Fibroblast of peridontal ligament (primary cell): ENCODE measurements around the gene MTHFS.
"Not testable (repeated sequence)": the region's sequence is repeated elsewhere in the genome, so short reads cannot be mapped to it uniquely, and the experiment has no call there.

Experiments used
- DNase-seq: peaks from one replicate; pipeline ENCODE4 v3.0.0-alpha.2; 2010; ENCODE audit errors: extremely low read depth

Gene MTHFS

GRCh38 chr15:79915776-79916501 is 19.1 kb upstream of the MTHFS start:
- DNase-seq = not testable (repeated sequence)

GRCh38 chr15:79914728-79915127 is 17.9 kb upstream of the MTHFS start:
- no peak for DNase-seq

GRCh38 chr15:79909556-79910335 is 12.9 kb upstream of the MTHFS start:
- not testable (repeated sequence) for DNase-seq

GRCh38 chr15:79904271-79904670 is 7.5 kb upstream of the MTHFS start:
- DNase-seq = peak; percentile 45

- no peak for DNase-seq
Measured at GRCh38 chr15:79903626-79904025, 6.8 kb upstream of the MTHFS start.

GRCh38 chr15:79903144-79903543 is 6.3 kb upstream of the MTHFS start:
- DNase-seq = no peak

GRCh38 chr15:79901958-79902357 is 5.1 kb upstream of the MTHFS start:
- DNase-seq = no peak

GRCh38 chr15:79900818-79901378 is 4.1 kb upstream of the MTHFS start:
- not testable (repeated sequence) for DNase-seq

- no peak for DNase-seq
Measured at GRCh38 chr15:79900087-79900486, 3.3 kb upstream of the MTHFS start.

- peak; percentile 90 for DNase-seq
Measured at GRCh38 chr15:79898786-79899185, 2.0 kb upstream of the MTHFS start.

- DNase-seq = no peak
Measured at GRCh38 chr15:79898369-79898768, 1.6 kb upstream of the MTHFS start.

GRCh38 chr15:79897701-79898113 is 893 bp upstream of the MTHFS start:
- no peak for DNase-seq

- DNase-seq = no peak
Measured at GRCh38 chr15:79897380-79897678, 515 bp upstream of the MTHFS start.

GRCh38 chr15:79896131-79896633 is 632 bp downstream of the MTHFS start:
- DNase-seq = peak; percentile 23

- peak; percentile 43 for DNase-seq
Measured at GRCh38 chr15:79887054-79887930, 9.5 kb downstream of the MTHFS start.

GRCh38 chr15:79886124-79886523 is 10.7 kb downstream of the MTHFS start:
- DNase-seq = no peak

- DNase-seq = no peak
Measured at GRCh38 chr15:79884204-79884596, 12.6 kb downstream of the MTHFS start.

- DNase-seq = no peak
Measured at GRCh38 chr15:79883579-79884203, 13.1 kb downstream of the MTHFS start.

- no peak for DNase-seq
Measured at GRCh38 chr15:79881668-79882067, 15.1 kb downstream of the MTHFS start.

GRCh38 chr15:79881254-79881653 is 15.6 kb downstream of the MTHFS start:
- no peak for DNase-seq

- DNase-seq = no peak
Measured at GRCh38 chr15:79878078-79878705, 18.6 kb downstream of the MTHFS start.
